KMS-11 (cell line): ENCODE measurements around the gene SLC12A5.
"Not testable (repeated sequence)": the region's sequence is repeated elsewhere in the genome, so short reads cannot be mapped to it uniquely, and the experiment has no call there.

Experiments
- H2AFZ ChIP-seq: fragments of 200-600 bp; sonication (generic); 2 replicates; pipeline ENCODE4 v1.6.1; 2016; ENCODE audit warnings: antibody characterized with exemption, mixed run types, low read depth
- H3K27ac ChIP-seq: fragments of 200-600 bp; sonication (generic); 2 replicates; pipeline ENCODE4 v1.6.1; 2016; ENCODE audit warnings: mild to moderate bottlenecking, mixed run types
- H3K27me3 ChIP-seq: fragments of 200-600 bp; sonication (generic); 2 replicates; pipeline ENCODE4 v1.6.1; 2017; ENCODE audit warnings: mild to moderate bottlenecking, low read depth, mixed run types, moderate library complexity; ENCODE audit not compliant: insufficient read depth
- H3K36me3 ChIP-seq: fragments of 200-600 bp; sonication (generic); 2 replicates; pipeline ENCODE4 v1.6.1; 2017; ENCODE audit warnings: mild to moderate bottlenecking, mixed run types; ENCODE audit not compliant: insufficient read depth
- H3K4me1 ChIP-seq: fragments of 200-600 bp; sonication (generic); 2 replicates; pipeline ENCODE4 v1.6.1; 2016; ENCODE audit warnings: mild to moderate bottlenecking, low read depth, mixed run types; ENCODE audit not compliant: poor library complexity, severe bottlenecking
- H3K4me2 ChIP-seq: fragments of 200-600 bp; sonication (generic); 2 replicates; pipeline ENCODE4 v1.7.0; 2016; ENCODE audit warnings: mild to moderate bottlenecking, mixed run types
- H3K4me3 ChIP-seq: fragments of 200-600 bp; sonication (generic); IDR thresholded peaks from 2 replicates; pipeline ENCODE4 v1.6.1; 2017; ENCODE audit warnings: low read depth, low read length, mixed read lengths; ENCODE audit not compliant: insufficient read depth
- H3K79me2 ChIP-seq: fragments of 200-600 bp; sonication (generic); 2 replicates; pipeline ENCODE4 v1.6.1; 2016; ENCODE audit warnings: low read depth, mixed run types; ENCODE audit not compliant: insufficient read depth
- H3K9ac ChIP-seq: fragments of 200-600 bp; sonication (generic); 2 replicates; pipeline ENCODE4 v1.6.1; 2016; ENCODE audit warnings: mild to moderate bottlenecking, mixed run types
- H4K20me1 ChIP-seq: fragments of 200-600 bp; sonication (generic); 2 replicates; pipeline ENCODE4 v1.6.1; 2016; ENCODE audit warnings: mild to moderate bottlenecking, mixed run types; ENCODE audit not compliant: insufficient read depth
- CTCF ChIP-seq: fragments of 200-600 bp; sonication (generic); conservative IDR thresholded peaks from 2 replicates; pipeline ENCODE4 v1.6.1; 2017; ENCODE audit warnings: low read depth, mild to moderate bottlenecking, antibody characterized with exemption, low read length, moderate library complexity, mixed read lengths

The SLC12A5 gene

GRCh38 chr20:46089167-46089416 is 60.1 kb downstream of the SLC12A5 start:
- peak overlapping the region; percentile 63 for H2AFZ ChIP-seq
- H3K36me3 ChIP-seq = no peaks in the 10 kb centered on the region
- no peak for TF ChIP-seq CTCF
- peaks cover 27% of the 10 kb centered on the region; the same call in 1 of the 2 replicates for H4K20me1 ChIP-seq
- peak overlapping the region; percentile 42 for H3K4me3 ChIP-seq
- H3K27me3 ChIP-seq = no peaks in the 10 kb centered on the region; the same call in 1 of the 2 replicates
- peaks cover 53% of the 10 kb centered on the region for H3K79me2 ChIP-seq
- H3K4me1 ChIP-seq = peaks cover 20% of the 10 kb centered on the region
- peak overlapping the region; percentile 77 for H3K4me2 ChIP-seq
- H3K9ac ChIP-seq = peak overlapping the region; percentile 99
- peak overlapping the region; percentile 92 for H3K27ac ChIP-seq

DNA sequence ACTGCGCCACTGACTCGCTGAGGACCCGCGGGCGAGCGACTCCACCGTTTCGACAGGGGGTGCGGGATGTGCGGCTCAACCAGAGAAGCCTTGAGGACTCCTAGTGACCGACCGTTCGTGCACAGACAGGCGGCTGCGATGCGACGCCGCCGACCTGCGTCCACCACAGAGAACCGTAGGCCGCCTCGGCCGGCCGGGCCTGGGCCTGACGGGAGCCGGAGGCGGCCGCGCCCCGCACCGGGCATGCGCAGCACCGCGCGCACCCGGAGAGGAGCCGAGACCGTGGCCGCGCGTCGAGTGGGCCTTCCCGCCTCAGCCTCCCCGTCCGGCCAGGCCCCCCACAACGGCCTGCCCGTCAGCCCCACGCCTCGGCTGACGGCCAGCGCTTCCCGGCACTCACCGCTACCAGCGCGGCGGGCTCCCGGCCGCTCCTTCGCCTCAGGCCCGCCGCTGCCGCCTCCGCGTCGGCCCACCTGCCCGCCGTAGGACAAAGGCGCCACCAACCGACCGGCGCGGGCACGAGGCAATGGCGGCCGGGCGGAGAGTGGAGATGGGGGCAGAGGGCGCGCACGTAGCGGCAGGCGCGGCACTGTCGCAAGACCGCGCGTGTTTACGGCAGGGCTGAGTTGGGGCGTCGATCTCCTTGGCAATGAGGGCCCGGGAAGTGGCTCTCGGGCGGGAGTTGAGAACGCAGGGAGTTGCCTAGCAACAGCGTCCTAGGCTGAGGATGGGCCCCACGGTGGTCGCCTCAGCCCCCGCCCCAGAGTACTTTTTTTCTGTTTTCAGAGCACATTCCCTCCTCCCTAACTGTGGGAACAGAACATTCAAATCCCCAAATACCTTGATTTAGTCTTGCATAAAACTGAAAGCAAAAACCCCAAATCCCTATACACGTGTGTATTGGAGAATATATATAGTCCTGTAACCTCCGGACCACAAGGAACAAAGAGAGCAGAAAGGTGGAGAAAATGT is 60.7 kb downstream of the SLC12A5 start, which contains the start of gene NCOA5:
TSS of gene NCOA5 (minus strand) at position 546 of the 972 bp plus-strand sequence. CDS start 10,538 bp downstream, outside the sequence.
- Histone ChIP-seq H4K20me1 (peaks cover 27% of the 10 kb centered on the region; the same call in 1 of the 2 replicates), H3K9ac (peak within 1 kb of the TSS; percentile 99), H3K4me3 (peak within 1 kb of the TSS; percentile 42), H3K4me2 (peak within 1 kb of the TSS; percentile 77), H3K27me3 (no peaks in the 10 kb centered on the region; the same call in 1 of the 2 replicates), H3K4me1 (peaks cover 20% of the 10 kb centered on the region), H3K36me3 (no peaks in the 10 kb centered on the region), H2AFZ (peak within 1 kb of the TSS; percentile 63), H3K27ac (peak within 1 kb of the TSS; percentile 92), H3K79me2 (peaks cover 46% of the 10 kb centered on the region)
- TF ChIP-seq CTCF = peak; percentile 34; the same call in 1 of the 2 replicates

DNA sequence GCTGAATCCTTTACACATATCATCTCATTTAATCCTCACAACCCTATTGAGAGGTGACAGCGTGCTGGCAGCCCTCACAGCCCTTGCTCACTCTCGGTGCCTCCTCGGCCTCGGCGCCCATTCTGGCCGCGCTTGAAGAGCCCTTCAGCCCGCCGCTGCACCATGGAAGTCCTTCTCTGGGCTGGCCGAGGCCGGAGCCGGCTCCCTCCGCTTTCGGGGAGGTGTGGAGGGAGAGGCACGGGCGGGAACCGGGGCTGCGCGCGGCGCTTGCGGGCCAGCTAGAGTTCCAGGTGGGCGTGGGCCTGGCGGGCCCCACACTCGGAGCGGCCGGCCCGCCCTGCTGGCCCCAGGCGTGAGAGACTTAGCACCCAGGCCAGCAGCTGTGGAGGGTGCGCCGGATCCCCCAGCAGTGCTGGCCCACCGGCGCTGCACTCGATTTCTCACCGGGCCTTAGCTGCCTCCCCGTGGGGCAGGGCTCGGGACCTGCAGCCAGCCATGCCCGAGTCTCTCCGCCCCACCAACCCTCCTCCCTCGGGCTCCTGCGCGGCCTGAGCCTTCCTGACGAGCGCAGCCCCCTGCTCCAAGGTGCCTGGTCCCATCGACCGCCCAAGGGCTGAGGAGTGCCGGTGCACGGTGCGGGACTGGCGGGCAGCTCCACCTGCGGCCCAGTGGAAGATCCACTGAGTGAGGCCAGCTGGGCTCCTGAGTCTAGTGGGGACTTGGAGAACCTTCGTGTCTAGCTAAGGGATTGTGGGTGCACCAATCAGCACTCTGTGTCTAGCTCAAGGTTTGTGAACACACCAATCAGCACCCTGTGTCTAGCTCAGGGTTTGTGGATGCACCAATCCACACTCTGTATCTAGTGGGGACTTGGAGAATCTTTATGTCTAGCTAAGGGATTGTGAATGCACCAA is 62.9 kb downstream of the SLC12A5 start:
- H3K27ac ChIP-seq, H3K27me3 ChIP-seq, H3K4me3 ChIP-seq, H3K9ac ChIP-seq, H3K36me3 ChIP-seq, H3K4me2 ChIP-seq, H2AFZ ChIP-seq: not testable (repeated sequence)
- Histone ChIP-seq H4K20me1 (peaks cover 15% of the 10 kb centered on the region; the same call in 1 of the 2 replicates), H3K4me1 (peaks cover 19% of the 10 kb centered on the region), H3K79me2 (peaks cover 25% of the 10 kb centered on the region)

DNA sequence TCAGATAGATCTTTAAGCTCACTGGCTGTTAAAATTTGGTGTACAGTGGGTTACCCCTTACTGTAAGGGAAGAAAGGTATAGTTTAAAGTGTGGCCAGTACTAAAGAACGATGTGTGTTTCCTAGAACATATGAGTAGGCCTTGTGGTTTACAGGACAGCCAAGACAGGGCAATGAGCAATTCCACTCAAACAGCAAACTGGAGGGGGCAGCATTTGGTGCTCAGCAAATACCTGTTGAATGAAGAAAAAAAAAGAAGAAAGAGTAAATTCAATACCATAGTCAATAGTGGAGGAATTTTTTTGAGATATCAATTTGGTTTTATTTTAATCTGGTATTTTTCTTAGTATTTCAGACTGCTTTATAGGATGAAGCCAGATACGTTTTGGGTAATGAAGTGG is 64.5 kb downstream of the SLC12A5 start:
- no peak overlapping the region for H3K4me2 ChIP-seq
- H3K79me2 ChIP-seq = peaks cover 8% of the 10 kb centered on the region
- H2AFZ ChIP-seq = no peak overlapping the region
- no peak overlapping the region for H3K4me3 ChIP-seq
- H3K27ac ChIP-seq = no peak overlapping the region
- H3K27me3 ChIP-seq = no peaks in the 10 kb centered on the region; the same call in 1 of the 2 replicates
- TF ChIP-seq CTCF = no peak
- H3K4me1 ChIP-seq = peaks cover 3% of the 10 kb centered on the region
- H3K36me3 ChIP-seq = no peaks in the 10 kb centered on the region
- H4K20me1 ChIP-seq = peaks cover 5% of the 10 kb centered on the region; the same call in 1 of the 2 replicates
- no peak overlapping the region for H3K9ac ChIP-seq
